A549 (cell line): ENCODE results near the gene USP49.

Experiments
- CEBPB ChIP-seq, 2 experiments: fragments of >200 bp in 1 of 2; sonication (Bioruptor Twin) in 1 of 2; formaldehyde crosslinking in 1 of 2; IDR thresholded peaks; 2 replicates each; pipeline ENCODE4 v1.6.1; 2012 to 2016
- CHD2 ChIP-seq: fragments of 150-350 bp; IDR thresholded peaks from 2 replicates; pipeline ENCODE4 v1.6.1; 2014; ENCODE audit warnings: low read length; ENCODE audit not compliant: partially characterized antibody
- EP300 ChIP-seq, 2 experiments: fragments of >200 bp; sonication (Bioruptor Twin); formaldehyde crosslinking; IDR thresholded peaks; 2 replicates in 1 of 2; 3 replicates in 1 of 2; pipeline ENCODE4 v1.6.1; 2016 to 2017
- HDAC2 ChIP-seq: fragments of 200-600 bp; sonication (generic); IDR thresholded peaks from 2 replicates; pipeline ENCODE4 v1.6.1; 2016
- JUN ChIP-seq, 2 experiments: fragments of >200 bp; sonication (Bioruptor Twin); formaldehyde crosslinking; IDR thresholded peaks; 2 replicates in 1 of 2; 3 replicates in 1 of 2; pipeline ENCODE4 v1.6.1; 2016 to 2017
- POLR2A ChIP-seq: IDR thresholded peaks from 2 replicates; pipeline ENCODE4 v1.6.1; 2012; ENCODE audit warnings: mild to moderate bottlenecking, low read length
- RFX5 ChIP-seq: fragments of 450-650 bp; IDR thresholded peaks from 2 replicates; pipeline ENCODE4 v1.7.1; 2014; ENCODE audit warnings: antibody characterized with exemption, mild to moderate bottlenecking, moderate library complexity
- TFCP2L1 ChIP-seq: fragments of 250-450 bp; sonication (Bioruptor Pico); IDR thresholded peaks from 2 replicates; pipeline ENCODE4 v1.5.0; 2021; ENCODE audit warnings: mild to moderate bottlenecking
- USF2 ChIP-seq: fragments of 450-650 bp; IDR thresholded peaks from 2 replicates; pipeline ENCODE4 v1.6.1; 2014; ENCODE audit warnings: antibody characterized with exemption
- ZFP36 ChIP-seq: fragments of 450-650 bp; IDR thresholded peaks from 2 replicates; pipeline ENCODE4 v1.6.1; 2014; ENCODE audit warnings: borderline replicate concordance; ENCODE audit not compliant: partially characterized antibody
- TF ChIP-seq, protein P1 (sequence below): IDR thresholded peaks from 2 replicates; pipeline ENCODE4 v1.6.1; 2012
- TF ChIP-seq, protein P2 (sequence below): fragments of >200 bp; sonication (Bioruptor Twin); formaldehyde crosslinking; IDR thresholded peaks from 3 replicates; pipeline ENCODE4 v1.5.1; 2016

DNA sequence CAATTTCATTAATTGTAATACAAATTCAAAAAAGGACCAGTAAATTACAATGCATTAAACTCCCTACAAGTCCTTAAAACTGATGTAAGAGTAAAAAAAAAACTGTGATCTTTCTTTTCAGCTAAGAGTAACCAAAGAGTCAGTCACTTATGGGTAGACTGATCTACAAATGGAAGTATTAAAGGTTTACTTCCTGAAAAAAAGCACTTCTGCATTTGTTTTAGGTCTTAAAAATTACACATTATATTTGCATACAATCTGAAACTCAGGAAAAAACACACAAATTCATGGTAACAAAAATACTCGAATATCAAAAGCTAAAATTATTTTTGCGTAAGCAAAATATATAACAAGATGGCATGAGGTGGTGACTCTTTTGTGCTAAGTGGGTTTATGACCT, 23.5 kb downstream of the USP49 start:
- TF ChIP-seq POLR2A (no peak), ZFP36 (no peak), JUN (IDR thresholded peaks at IDR 0.05) (no peak), TFCP2L1 (CRISPR knock-in tag) (no peak), HDAC2 (no peak), USF2 (no peak), CEBPB (IDR thresholded peaks at IDR 0.05) (no peak), RFX5 (no peak), EP300 (IDR thresholded peaks at IDR 0.05) (no peak), CHD2 (no peak)
- TF ChIP-seq, protein P1, sequence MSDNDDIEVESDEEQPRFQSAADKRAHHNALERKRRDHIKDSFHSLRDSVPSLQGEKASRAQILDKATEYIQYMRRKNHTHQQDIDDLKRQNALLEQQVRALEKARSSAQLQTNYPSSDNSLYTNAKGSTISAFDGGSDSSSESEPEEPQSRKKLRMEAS, result no peak
- TF ChIP-seq, protein P2, sequence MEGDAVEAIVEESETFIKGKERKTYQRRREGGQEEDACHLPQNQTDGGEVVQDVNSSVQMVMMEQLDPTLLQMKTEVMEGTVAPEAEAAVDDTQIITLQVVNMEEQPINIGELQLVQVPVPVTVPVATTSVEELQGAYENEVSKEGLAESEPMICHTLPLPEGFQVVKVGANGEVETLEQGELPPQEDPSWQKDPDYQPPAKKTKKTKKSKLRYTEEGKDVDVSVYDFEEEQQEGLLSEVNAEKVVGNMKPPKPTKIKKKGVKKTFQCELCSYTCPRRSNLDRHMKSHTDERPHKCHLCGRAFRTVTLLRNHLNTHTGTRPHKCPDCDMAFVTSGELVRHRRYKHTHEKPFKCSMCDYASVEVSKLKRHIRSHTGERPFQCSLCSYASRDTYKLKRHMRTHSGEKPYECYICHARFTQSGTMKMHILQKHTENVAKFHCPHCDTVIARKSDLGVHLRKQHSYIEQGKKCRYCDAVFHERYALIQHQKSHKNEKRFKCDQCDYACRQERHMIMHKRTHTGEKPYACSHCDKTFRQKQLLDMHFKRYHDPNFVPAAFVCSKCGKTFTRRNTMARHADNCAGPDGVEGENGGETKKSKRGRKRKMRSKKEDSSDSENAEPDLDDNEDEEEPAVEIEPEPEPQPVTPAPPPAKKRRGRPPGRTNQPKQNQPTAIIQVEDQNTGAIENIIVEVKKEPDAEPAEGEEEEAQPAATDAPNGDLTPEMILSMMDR, result no peak
